Stimulated activated CD4-positive, alpha-beta T cell treated with anti-CD3 and anti-CD28 coated beads, Interleukin-2, amount 100 ng/mL, for 48 hours (primary cell): Measurements from ENCODE around the gene NKAIN2.

Source experiments
- DNase-seq, 2 donors: peaks; one replicate each; pipeline ENCODE4 v3.0.0-alpha.2; 2020

Gene NKAIN2

DNA sequence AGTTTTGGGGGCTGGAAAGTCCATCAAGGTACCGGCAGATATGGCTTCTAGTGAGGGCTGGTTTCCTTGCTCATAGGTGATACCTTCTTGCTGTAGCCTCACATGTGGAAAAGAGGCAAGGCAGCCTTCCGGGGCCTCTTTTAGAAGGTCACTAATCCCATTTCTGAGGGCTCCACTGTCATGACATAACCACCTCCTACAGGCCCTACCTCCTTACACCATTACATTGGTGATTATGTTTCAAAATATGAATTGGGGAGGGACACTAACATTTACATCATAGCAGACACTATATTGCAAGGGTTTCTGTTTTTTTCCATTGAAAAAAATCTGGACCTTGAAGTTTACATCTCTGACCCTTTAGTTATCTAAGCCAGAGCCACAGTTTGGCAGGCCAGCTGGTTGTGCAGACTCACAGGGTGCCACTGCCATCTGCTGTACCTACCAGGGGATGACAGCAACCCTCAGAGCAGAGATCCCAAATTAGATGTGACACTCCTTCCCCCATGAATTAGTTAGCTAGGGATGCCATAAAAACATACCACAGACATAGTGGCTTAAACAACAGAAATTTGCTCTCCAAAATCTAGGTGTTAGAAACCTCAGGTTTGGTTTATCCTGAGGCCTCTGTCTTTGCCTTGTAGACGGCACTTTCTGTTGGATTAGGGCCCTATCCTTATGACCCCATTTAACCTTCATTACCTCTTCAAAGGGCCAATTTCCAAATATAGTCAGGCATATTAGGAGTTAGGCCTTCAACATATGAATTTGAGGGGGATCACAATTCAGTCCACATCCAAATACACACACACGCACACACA, 992.2 kb downstream of the NKAIN2 start:
- no peak for DNase-seq

DNA sequence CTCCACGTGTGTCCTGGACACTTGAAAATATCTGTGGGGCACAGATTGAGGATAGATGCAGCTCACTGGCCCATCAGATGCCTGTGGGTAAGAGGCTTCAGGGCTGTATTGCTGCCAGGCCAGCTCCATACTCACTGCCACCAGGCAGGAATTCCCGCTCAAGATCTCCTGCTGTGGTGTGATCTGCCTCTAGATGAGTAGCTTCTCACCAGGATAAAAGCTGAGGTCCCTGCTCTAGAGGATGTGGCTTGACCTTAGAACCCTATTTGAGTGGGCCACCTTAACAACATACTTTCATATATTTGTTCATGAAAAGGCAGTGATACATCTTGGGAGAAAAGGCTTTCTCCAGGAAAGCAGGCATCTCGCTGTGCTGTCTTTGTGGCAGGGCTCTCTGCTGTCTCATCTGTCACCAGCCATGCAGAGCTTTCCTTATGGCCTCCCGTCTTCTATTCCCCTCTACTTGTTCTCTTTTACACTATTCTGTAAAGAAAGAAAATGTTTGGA, 992.9 kb downstream of the NKAIN2 start:
- no peak for DNase-seq

DNA sequence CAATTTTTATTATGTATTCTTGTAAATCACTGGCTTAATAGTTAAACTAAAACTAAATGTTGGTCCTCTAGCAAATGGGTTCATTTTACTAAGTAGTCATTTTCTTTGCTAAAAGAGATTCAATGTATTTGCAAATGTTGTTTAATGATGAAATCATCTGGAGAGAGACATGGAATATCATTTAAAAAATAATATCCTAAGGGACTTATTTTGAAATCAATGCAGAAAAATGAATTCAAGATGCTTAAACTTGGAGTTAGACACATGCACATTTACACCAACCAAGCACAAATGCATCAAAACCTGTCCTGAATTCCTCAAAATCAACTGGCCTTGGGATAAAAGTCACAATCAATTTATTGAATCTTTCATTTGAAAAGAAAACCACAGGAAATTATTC, 993.6 kb downstream of the NKAIN2 start:
- no peak for DNase-seq

DNA sequence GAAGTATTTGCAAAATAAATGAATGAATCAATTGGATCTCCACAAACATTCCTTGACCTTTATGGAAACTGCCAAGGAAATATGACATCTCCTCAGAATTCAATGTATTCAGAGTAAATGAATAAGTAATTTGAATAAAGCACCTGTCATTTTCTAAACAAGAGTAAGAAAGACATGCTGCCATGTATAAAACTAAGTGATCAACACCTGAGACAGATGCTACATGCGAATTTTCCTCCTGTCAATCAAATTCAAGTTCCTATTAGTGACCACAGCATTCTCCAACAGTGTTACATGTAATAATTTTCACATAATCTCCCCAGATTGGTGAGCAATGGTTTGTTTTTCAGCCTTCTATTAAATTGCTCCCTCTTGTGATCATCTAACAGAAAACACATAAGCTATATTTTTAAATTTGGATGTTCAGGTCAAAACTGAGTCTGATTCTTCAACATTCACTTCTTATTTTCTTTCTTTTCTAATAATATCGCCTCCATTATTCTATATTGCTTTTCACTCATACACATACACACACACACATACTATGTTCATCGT, 995.4 kb downstream of the NKAIN2 start:
- no peak for DNase-seq

DNA sequence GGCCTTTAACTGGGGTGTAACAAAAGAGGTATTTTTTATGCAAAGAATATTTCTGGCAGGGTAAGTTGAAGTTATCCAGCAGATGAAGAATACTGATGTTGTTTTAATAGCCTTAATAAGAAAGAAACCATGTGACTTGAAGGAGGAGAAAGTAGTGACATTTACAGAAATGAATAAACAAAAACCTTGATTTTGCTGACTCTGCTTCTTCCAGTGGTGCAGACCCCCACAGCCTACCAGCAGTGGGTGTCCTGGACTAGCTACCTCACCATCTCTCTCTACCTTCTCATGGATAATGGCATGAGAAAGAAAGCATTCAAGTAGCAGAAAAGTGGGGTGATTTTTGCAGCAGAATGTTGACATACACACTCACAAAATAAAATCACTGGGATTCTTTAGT, 996.0 kb downstream of the NKAIN2 start:
- no peak for DNase-seq

DNA sequence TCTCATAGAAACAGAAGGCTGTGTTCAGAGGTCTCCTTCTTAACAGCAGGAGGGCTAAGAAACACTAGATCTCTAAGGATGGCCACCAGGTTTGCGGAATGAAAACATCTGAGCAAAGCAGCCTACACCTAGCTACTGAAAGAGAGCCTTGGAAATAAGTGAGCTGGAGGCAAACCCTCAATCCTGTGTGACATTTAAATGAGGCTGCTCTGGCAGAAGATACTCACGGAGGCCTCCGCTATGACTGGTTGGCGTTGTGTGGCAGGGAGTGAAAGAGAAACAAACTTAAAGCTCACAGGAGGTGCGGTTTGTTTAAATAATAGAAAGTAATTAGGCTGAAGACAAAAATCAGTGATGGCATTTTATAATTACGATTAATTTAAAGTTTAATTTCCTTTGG, 996.6 kb downstream of the NKAIN2 start:
- no peak for DNase-seq

DNA sequence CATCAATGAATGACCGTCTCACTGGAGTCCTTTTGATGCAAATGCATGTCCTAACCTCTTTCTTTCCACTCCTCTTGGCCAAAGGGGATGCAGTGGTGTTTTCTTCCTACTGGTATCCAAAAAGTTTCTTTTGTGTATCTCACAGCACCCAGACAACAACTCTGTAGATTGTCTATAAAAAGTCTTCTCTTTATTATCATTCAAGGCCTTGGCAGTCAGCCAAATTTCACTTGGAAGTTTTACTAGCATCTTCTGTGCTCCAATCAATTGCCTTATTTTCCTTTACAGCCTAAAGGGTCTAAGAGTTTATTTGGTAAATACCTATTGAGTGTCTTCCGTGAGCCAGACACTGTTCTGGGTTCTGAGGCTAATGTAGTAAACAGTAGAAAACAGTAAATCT, 1008.4 kb downstream of the NKAIN2 start:
- DNase-seq = no peak

DNA sequence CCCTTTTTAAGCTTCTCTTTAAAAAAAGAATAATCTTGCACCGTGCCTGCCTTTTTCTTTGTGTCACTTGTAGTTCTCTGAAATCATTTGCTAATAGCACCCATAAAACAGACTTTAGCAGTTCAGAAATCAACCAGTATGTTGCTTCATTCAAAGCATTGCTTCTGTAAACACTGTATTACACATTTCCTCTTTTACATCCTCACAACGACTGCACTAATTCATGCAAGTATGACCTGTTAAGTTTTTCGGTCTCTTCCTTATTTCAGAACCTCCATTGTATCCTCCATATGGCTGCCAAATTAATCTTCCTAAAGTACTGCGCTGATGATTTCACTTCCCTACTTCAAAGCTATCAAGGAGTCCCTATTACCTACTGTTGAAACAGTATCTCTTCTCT, 1015.7 kb downstream of the NKAIN2 start:
- DNase-seq = no peak

DNA sequence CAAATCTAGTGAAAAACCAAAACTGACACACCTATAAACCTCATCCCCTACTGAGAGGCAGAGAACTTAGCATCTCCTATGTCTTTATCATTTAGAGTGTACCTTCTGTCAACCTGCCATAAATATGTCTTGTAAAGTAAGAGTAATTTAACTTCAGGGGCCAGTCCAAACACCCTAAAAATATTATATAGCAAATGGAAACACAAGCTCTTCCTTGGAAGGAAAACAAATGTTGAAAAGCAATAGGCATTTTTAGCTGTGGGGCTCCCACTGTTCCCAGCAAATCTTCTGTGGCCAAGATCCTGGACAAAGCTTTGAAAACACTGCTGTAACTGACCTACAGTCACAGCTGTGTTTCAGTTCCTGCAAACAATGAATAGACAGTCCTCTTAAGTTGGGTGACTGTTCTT, 1018.5 kb downstream of the NKAIN2 start:
- DNase-seq = no peak

DNA sequence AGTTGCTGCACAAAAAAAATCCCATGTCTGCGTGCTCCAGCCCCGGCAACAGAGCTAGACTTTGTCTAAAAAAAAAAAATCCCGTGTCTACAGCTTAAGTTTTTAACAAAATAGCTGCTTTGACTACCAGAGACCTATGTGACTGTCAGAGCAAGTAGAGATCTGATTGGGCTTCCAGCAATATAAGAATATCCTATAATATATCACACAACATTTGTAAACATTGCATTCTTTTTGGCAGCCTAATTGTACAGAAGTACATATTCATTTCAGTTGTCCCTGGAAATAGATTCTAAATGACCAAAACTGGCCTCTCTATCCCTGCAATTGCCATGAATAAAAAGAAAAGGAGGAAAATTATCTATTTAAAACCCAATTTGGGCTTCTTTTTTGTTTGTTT, 1019.1 kb downstream of the NKAIN2 start:
- DNase-seq = no peak

DNA sequence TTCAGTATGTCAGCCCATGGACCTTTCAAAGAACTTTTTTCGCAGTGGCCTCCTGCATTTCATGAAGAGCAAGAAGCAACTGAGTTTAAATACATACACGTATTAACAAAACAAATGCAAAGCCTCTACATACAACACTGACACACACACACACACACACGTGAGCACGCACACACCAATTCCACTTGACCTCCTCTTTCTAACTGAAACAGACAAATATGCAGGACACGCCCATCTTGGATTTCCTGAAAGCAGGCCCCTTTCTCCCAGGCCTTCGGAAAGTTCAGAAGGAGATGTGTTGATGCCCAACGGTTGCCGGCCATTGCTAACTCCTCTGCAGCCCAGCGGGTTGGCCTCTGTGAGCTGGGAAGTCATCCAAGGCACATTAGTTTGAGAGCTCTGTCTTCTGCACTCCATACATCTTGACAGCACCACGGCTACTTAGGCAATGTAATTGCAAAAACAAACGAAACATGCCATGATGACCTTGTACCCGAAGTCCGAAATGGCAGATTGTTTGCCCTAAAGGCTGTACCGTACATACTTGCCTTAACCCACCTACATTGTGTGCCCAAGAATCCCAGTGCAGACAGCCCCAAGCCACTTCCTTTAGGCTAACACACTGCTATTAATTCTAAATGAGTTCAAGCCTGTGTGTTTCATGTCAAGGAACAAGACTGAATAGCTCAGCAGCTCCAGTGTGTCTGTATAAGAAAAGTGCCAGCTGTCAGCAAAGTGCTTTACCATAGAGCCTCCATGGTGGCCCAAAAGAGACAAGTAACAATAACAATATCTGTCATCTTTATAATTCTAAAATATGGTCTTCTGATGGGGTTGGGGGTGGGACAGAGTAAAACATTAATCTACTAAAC, 1019.8 kb downstream of the NKAIN2 start:
- DNase-seq = no peak

DNA sequence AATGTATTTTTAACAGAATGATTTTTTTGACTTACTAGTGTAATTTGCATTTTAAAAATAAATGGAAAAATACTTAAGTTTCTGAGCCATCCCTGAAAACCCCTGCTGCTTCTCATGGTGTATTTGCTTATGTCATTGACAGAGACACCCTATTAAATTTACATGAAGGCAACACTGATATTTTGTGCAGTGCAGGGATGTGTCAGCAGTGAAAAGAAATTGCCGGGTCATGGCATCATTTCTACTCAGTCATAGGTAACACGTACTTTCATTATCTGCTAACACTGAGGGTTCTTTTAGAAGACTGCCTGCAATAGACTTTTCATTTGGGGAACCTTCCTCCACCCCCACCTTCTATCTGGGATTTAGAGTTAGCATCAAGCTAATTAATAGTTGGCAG, 1021.9 kb downstream of the NKAIN2 start:
- DNase-seq = no peak

DNA sequence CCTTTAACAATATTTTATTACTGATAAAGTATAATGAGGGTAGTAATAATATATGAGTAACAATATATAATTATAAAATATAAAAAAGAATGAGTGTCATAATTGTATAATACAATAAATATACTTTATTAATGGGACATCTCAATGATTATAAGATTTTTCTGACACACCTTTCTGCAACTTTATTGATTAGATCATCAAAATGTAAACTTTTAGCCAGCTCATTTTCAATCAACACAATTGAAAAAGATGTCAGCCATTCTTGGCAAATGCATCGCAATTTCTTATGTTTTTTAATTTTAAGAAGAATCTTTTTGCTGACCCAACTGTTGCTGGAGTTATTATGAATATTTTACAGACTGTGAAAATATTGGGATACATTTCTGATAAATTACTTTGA, 1026.2 kb downstream of the NKAIN2 start:
- no peak for DNase-seq

DNA sequence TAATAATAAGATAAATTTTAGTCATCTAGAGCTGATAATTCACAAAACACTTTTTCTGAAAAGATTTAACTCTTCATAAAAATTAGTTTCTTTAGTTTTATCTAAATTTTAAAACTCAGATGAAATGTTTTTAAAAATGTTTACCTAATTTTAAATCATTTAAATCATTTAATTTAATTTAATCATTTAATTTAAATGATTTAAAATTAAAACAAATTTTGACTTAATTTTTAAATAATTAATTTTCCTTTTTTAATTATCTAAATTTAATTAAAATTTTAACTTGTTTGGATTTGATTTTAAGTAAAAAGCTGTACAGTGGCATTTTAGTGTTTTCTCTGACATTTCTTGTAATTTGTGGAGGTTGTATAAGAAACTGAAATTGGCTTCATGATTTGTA, 1026.8 kb downstream of the NKAIN2 start:
- DNase-seq = no peak

DNA sequence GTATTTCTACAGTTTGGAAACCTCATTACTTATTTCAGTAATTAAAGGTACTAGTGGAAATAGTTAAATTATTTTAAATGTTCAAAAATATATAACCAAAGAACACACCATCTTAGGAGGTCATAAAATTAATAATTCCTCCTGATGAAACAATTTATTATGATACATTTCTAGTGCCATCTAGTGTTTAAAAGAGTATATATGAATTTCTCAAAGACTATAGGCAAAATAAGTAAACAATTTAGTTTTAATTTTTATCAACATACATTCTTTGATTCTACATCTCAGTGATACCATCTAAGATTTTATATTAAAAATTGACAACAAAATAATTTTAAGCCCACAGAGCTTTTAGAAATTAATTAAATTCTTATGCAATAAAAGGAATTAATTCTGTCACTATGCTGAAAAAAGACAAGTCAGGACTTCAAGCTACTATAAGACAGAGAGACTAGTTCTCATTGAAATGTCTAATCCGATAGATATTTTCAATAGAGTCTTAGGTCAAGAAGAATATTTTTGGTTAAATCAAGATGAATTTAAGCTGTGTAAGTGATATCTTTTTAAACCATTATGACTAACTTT, 1050.8 kb downstream of the NKAIN2 start:
- no peak for DNase-seq

DNA sequence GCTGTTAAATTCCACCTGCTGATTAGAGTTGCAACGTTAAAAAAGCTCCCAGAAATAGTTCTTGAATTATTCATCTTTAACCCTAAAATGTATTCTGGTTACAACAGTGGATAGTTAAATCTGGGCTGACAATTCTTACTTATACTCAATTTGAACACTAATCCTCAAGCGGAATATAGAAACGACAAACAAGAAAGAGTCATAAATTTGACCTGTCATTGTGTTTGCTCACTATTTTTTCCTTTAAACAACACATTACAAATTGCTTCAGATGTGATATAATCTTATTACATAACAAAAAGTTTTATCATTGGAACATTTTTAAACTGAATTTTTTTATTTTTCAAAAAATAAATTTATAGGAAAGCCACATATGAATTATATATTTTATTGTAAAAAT, 1054.1 kb downstream of the NKAIN2 start:
- no peak for DNase-seq

DNA sequence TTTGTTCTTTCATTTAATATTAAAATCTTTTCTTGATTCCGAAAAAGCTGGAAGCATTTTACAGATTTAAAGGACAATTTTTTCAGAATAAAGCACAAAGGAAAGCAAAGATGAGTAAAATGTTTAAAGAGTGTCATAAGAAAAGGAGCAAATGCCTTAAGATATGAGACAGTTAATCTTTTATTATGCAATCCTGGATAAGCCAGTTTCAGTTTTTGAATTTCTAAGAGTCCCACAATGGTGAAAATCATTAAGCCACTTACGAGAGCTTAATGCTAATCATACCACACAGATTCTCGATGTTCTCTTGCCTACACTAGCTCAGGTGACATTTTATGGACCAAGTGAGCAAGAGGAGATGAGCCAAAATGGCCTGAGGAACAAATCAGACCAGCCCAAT, 1054.9 kb downstream of the NKAIN2 start:
- no peak for DNase-seq

DNA sequence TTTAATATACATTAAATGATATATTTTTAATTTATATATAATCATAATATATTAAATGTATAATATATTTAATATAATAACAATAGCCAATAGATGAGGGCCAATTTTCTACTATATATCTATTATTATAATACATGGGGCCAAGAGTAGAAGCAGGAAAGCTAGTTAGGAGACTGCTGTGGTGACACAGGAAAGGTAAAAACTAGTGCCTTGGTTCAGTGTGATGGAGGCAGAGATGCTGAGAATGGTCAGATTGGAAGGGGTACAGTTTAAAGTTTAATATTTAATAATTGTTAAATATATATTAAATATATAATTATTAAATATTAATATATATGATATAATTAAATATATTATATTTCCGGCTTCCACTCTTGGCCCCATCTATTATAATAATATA, 1055.7 kb downstream of the NKAIN2 start:
- no peak for DNase-seq

DNA sequence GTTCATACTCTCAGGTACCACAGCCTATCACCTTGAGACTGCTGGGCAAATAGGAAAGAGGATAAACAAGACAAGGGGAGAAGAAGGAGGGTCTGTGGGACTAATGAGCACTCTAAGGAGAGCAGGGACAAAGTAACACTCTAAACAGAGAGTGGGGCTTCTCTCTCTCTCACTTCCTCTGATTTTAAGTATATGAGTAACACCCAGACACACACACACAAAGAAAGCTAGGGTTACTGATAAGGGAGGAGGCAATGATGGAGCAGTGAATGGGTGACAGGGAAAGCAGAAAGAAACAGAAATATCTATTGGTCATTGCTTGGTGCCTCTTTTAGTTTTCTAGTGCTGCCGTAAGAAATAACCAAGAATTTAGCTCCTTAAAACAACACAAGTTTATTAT, 1062.4 kb downstream of the NKAIN2 start:
- no peak for DNase-seq

DNA sequence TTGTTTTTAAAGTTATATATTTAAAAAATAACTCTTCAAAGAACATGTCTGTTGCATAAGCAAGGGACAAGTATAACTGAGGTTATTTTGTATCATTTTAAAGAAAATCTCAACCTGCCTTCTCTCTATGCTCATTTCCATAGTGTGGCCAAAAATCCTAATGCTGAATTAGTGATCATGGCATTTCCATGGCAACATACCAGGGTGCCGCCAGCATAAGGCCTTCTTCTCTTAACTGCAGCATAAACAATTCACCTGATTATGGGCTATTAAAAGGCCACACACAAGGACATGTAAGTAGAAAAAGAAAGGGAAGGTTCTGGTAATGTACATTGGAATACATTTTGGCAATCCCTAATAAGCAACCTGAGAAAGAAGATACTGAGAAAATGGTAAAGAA, 1063.5 kb downstream of the NKAIN2 start:
- DNase-seq = no peak

DNA sequence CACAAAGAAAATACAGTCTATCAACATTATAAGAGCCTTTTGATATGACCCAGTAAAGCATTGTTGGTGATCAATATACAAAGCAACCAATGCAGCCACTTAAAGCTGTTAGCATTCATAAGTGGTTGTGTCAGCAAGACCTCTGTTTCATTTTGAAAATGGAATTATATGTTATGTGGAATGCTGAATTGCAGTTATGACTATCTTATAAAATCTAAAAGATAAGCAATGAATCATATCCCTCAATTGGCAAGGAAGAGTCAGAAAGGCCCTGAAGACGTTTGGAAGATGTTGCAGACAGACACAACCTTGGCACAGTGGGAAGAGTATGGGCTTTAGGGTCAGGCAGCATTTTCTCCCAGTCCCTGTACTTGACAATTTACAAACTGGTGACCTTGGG, 1064.8 kb downstream of the NKAIN2 start:
- DNase-seq = no peak

DNA sequence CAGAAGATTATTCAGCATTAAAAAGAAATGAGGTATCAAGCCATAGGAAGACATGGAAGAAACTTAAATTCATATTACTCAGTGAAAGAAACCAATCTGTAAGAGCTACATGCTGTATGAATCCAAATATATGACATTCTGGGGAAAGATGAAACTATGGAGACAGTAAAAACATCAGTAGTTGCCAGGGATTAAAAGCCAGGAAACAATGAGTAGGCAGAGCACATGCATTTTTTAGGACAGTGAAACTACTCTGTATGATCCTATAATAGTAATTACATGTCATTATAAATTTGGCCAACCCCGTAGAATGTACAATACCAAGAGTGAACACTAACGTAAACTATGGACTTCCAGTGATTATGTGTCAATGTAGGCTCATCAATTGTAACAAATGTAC, 1065.8 kb downstream of the NKAIN2 start:
- DNase-seq = no peak
